Endothelial cell of umbilical vein (primary cell): ENCODE measurements around the gene RTN4RL1. TPM values are rescaled to one million over a fixed set of nuclear protein-coding genes. Genes with fewer than 3 reads are reported as not detected.

Experiments
- BruUV-seq: library from RNA; stranded (reverse); fragments of 400-500 nt; replicated peaks from 2 replicates; lab custom pipeline; 2021; lab: Mats Ljungman, UMichigan
- CTCF ChIA-PET: fragments of 300-600, 350-600 bp; sonication (Branson Sonifier 250); formaldehyde crosslinking; loops from one replicate; lab custom pipeline; 2021; ENCODE audit warnings: antibody characterized with exemption, inconsistent platforms; lab: Charles Lee
- POLR2A ChIA-PET: fragments of 300-600, 350-600 bp; sonication (Branson Sonifier 250); formaldehyde crosslinking; loops from one replicate; lab custom pipeline; 2021; ENCODE audit warnings: antibody characterized with exemption, inconsistent platforms; lab: Charles Lee
- DNase-seq: peaks from one replicate; pipeline ENCODE4 v3.0.0-alpha.2; 2011; ENCODE audit warnings: low read depth, low spot score
- FAIRE-seq: peaks from 2 replicates; lab custom pipeline; 2011; peaks lifted over from hg19 to GRCh38; lab: Jason Lieb, UNC
- H2AFZ ChIP-seq: 2 replicates; pipeline ENCODE4 v1.6.0; 2012; ENCODE audit warnings: low read depth, low read length, control low read depth, inconsistent platforms
- H3K27ac ChIP-seq: 2 replicates; pipeline ENCODE4 v1.5.1; 2011; ENCODE audit warnings: low read depth, mild to moderate bottlenecking, control low read depth, low read length, moderate library complexity; ENCODE audit not compliant: insufficient read depth
- H3K27me3 ChIP-seq, 2 experiments: 2 replicates each; pipeline versions ENCODE4 v1.6.0 to v1.6.1; 2011; ENCODE audit warnings: low read length in 2 of 2, mixed read lengths in 1 of 2; ENCODE audit not compliant: control insufficient read depth in 2 of 2, insufficient read depth in 2 of 2
- H3K36me3 ChIP-seq, 2 experiments: 2 replicates in 1 of 2; 3 replicates in 1 of 2; pipeline ENCODE4 v1.5.1; 2011; ENCODE audit warnings: low read length in 2 of 2, mild to moderate bottlenecking in 1 of 2, moderate library complexity in 1 of 2; ENCODE audit not compliant: control insufficient read depth in 2 of 2, insufficient read depth in 2 of 2; ENCODE audit errors: extremely low read depth in 1 of 2
- H3K4me1 ChIP-seq: 3 replicates; pipeline ENCODE4 v1.5.1; 2011; ENCODE audit warnings: mild to moderate bottlenecking, low read length; ENCODE audit not compliant: control insufficient read depth, insufficient read depth; ENCODE audit errors: extremely low read depth
- H3K4me2 ChIP-seq: 2 replicates; pipeline ENCODE4 v1.6.1; 2011; ENCODE audit warnings: low read length, control low read depth, mixed read lengths; ENCODE audit not compliant: insufficient read depth
- H3K4me3 ChIP-seq, 3 experiments: fragments of 200-600 bp in 1 of 3; sonication (generic), shearing (Covaris generic) in 1 of 3; replicated peaks in 1 of 3; 2 replicates each; pipeline ENCODE4 v1.5.1; 2011 to 2016; ENCODE audit warnings: control low read depth in 3 of 3, low read length in 3 of 3, mild to moderate bottlenecking in 2 of 3, inconsistent platforms in 1 of 3, low read depth in 1 of 3, moderate library complexity in 1 of 3; ENCODE audit not compliant: insufficient read depth in 1 of 3
- H3K79me2 ChIP-seq: 2 replicates; pipeline ENCODE4 v1.6.0; 2012; ENCODE audit warnings: low read length, inconsistent platforms; ENCODE audit not compliant: control insufficient read depth, insufficient read depth
- H3K9ac ChIP-seq: replicated peaks from 2 replicates; pipeline ENCODE3; 2011; ENCODE audit warnings: low read length, control low read depth; ENCODE audit not compliant: insufficient read depth; ENCODE audit errors: extremely low read depth
- H3K9me1 ChIP-seq: replicated peaks from 3 replicates; pipeline ENCODE4 v1.6.0; 2011; ENCODE audit warnings: mild to moderate bottlenecking, low read length; ENCODE audit not compliant: control insufficient read depth, insufficient read depth; ENCODE audit errors: extremely low read depth
- H3K9me3 ChIP-seq: replicated peaks from 2 replicates; pipeline ENCODE4 v1.5.1; 2012; ENCODE audit warnings: low read length, inconsistent platforms; ENCODE audit not compliant: control insufficient read depth, insufficient read depth
- H4K20me1 ChIP-seq: replicated peaks from 2 replicates; pipeline ENCODE3; 2011; ENCODE audit warnings: mild to moderate bottlenecking, low read length; ENCODE audit not compliant: control insufficient read depth, insufficient read depth; ENCODE audit errors: extremely low read depth
- CTCF ChIP-seq, 2 donors: IDR thresholded peaks; 1 replicate in 1 of 2; 2 replicates in 1 of 2; pipeline ENCODE4 v1.5.1; 2011; ENCODE audit warnings: low read length in 2 of 2, mild to moderate bottlenecking in 2 of 2, moderate library complexity in 2 of 2, control low read depth in 1 of 2, inconsistent platforms in 1 of 2, low read depth in 1 of 2; ENCODE audit not compliant: insufficient read depth in 1 of 2; ENCODE audit errors: extremely low read depth in 1 of 2
- EZH2 ChIP-seq: IDR thresholded peaks from 2 replicates; pipeline ENCODE4 v1.6.1; 2012; ENCODE audit warnings: borderline replicate concordance, low read depth, mild to moderate bottlenecking, moderate library complexity, low read length, inconsistent platforms; ENCODE audit not compliant: severe bottlenecking
- FOS ChIP-seq: IDR thresholded peaks from 2 replicates; pipeline ENCODE4 v1.6.1; 2011; ENCODE audit warnings: mild to moderate bottlenecking, low read length, moderate library complexity, borderline replicate concordance; ENCODE audit not compliant: insufficient read depth
- GATA2 ChIP-seq: IDR thresholded peaks from 2 replicates; pipeline ENCODE4 v1.7.0; 2011; ENCODE audit warnings: low read depth, mild to moderate bottlenecking, moderate library complexity, mixed read lengths, low read length; ENCODE audit not compliant: insufficient read length, insufficient read depth
- JUN ChIP-seq: IDR thresholded peaks from 2 replicates; pipeline ENCODE4 v1.6.1; 2011; ENCODE audit warnings: borderline replicate concordance, low read depth; ENCODE audit not compliant: insufficient read length, insufficient read depth
- MAX ChIP-seq: IDR thresholded peaks from 2 replicates; pipeline ENCODE4 v1.6.1; 2011; ENCODE audit not compliant: insufficient read depth, insufficient read length
- MYC ChIP-seq: IDR thresholded peaks from one replicate; pipeline ENCODE4 v1.6.1; 2011; ENCODE audit warnings: mild to moderate bottlenecking, low read depth, low read length
- POLR2A ChIP-seq: IDR thresholded peaks from 2 replicates; pipeline ENCODE4 v1.6.1; 2012; ENCODE audit warnings: low read depth, mild to moderate bottlenecking, control low read depth, low read length
- POLR2AphosphoS5 ChIP-seq: IDR thresholded peaks from 2 replicates; pipeline ENCODE4 v1.6.1; 2012; ENCODE audit warnings: low read depth, mild to moderate bottlenecking, control low read depth, low read length, moderate library complexity; ENCODE audit not compliant: insufficient read depth
- dilution Hi-C: fragments of 300-500 bp; cut with MboI; formaldehyde crosslinking; loops from one replicate; pipeline ENCODE4 v1.15.0; 2019; ENCODE audit warnings: low sequenced_read_pairs; ENCODE audit not compliant: extremely low pct_ligation_motif_present
- intact Hi-C: fragments of 100-400 bp; cut with micrococcal nuclease; formaldehyde crosslinking; loops from one replicate; pipeline ENCODE4 v1.10.0; 2022
- polyA plus RNA-seq, 4 experiments: library from polyadenylated mRNA; depleted of rRNA in 3 of 4; stranded (reverse) in 3 of 4; unstranded in 1 of 4; fragments of >200 nt; gene quantifications; 2 replicates each; pipeline versions ENCODE4 v1.2.1 to v1.2.3, GENCODE V29; 2011 to 2012; ENCODE audit warnings: missing spikeins in 1 of 4
- total RNA-seq: library from RNA; stranded (reverse); gene quantifications from 2 replicates; pipeline ENCODE4 v1.2.3, GENCODE V29; 2021

The RTN4RL1 gene
- total and polyA plus RNA-seq, 2 donors (not counting 3 experiments of a cell fraction or from before 2014, with no cell fraction given) = 0.04 TPM; not detected in 1

GRCh38 chr17:2064980-2065785, 40.0 kb upstream of the RTN4RL1 start:
- POLR2A ChIA-PET = no interaction called here
- peak; percentile 66 to 70 for TF ChIP-seq CTCF (IDR thresholded peaks at IDR 0.05; ENCODE audit: extremely low read depth in 1 of 2, insufficient read depth in 1 of 2, low read depth in 1 of 2, low read length in 2 of 2)
- TF ChIP-seq EZH2 = no peak
- no peak for TF ChIP-seq POLR2A
- no peak for TF ChIP-seq MAX
- TF ChIP-seq FOS = no peak
- TF ChIP-seq GATA2 = no peak
- TF ChIP-seq MYC = no peak
- peak; percentile 24 for TF ChIP-seq JUN
- peak; percentile 32 for TF ChIP-seq POLR2AphosphoS5
- Histone ChIP-seq H3K9me3 (no peaks in the 10 kb centered on the region), H3K4me3 (no peak overlapping the region), H3K9ac (peak overlapping the region; percentile 6), H3K36me3 (peaks cover 0 to 14% of the 10 kb centered on the region in 2 experiments), H3K4me1 (peaks cover 53% of the 10 kb centered on the region), H3K4me2 (no peak overlapping the region), H4K20me1 (no peaks in the 10 kb centered on the region), H3K9me1 (no peaks in the 10 kb centered on the region), H3K79me2 (peaks cover 8% of the 10 kb centered on the region), H2AFZ (no peak overlapping the region), H3K27ac (peak overlapping the region; percentile 78), H3K27me3 (no peaks in the 10 kb centered on the region)
- no TSS peak for BruUV-seq
- CTCF ChIA-PET = interaction anchor here (0.7 to 17.2 kb wide), 16 partner anchors 10 to 218 kb away, joined by 3 to 455 read pairs (median 4); partner anchors contain the start of gene HIC1
- dilution Hi-C loops = no loop called here
- peak; percentile 79 for DNase-seq
- intact Hi-C loops = loop anchor here (1.0 kb wide), 2 partner anchors 166 to 179 kb away; no protein-coding TSS in a partner anchor
- FAIRE-seq = peak; percentile 76
